ENCODE results near the gene CNST.
A peak's percentile ranks its signal among the peaks of the same experiment; 100 is the strongest.

The CNST gene, protein sequence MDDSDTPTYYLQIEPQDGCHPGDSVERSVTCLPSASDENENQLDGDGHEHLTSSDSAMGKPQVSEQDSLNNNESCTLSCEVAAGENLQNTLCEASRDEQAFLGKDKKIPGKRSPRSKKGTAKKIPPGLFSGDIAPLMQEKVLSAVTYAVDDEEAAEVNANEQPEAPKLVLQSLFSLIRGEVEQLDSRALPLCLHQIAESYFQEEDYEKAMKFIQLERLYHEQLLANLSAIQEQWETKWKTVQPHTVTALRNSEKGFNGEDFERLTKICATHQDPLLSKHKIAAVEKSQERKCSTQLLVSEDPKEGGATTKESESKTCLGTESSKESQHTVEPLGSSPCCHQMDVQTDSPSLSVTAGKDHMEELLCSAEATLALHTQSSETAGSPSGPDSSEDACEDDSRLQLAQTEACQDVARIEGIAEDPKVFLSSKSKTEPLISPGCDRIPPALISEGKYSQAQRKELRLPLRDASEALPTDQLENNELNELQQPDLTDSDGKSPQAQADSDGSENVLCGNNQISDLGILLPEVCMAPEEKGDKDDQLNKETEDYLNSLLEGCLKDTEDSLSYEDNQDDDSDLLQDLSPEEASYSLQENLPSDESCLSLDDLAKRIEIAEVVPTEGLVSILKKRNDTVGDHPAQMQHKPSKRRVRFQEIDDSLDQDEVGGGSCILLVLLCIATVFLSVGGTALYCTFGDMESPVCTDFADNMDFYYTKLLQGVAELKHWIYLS

DNA sequence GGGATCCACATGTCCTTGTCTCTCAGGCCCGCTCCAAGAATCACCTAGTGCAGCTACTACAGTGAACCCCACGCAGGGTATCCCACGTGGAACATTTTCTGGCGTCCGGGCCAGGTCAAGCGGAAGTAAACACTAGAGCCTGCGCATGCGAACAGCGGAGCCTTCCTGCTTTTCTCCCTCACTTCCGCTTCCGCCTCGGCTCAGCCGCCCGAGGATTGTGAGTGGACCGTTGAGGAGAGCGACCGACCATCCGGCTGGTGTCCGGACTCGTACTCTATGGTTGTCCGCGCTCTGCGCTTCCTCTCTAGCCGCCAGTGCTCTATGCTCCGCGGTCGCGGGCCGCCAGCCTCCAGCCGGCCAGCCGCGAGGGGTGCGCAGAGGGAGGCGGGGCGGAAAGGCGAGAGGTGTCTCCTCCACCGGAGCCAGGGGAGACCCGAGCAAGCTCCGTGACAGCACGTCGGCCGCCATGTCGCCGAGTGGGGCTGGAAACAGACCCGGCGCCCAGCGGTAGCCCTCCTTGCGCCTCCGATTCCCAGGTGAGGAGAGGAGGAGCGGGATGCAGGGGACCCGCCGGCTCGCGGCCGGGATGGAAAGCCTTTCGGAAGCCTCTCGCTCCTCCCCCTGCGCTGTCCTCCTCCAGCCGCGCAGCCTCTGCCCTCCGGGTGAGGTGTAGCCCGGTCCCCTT is at the start of gene CNST, which contains the start of gene TFB2M:
CNST (plus strand) TSS at position 329 of the 685 bp plus-strand sequence. CDS start 25,107 bp downstream, outside the sequence.
TFB2M (minus strand) TSS at position 134 of the 685 bp plus-strand sequence; CDS start at position 11, 123 bp downstream.
- in situ Hi-C loops (cut with HindIII; ENCODE audit: low pct_ligation_motif_present, low pct_unique_long_range_greater_than_20kb, low sequenced_read_pairs) = no loop called here
- DNase-seq = peak; percentile 99

DNA sequence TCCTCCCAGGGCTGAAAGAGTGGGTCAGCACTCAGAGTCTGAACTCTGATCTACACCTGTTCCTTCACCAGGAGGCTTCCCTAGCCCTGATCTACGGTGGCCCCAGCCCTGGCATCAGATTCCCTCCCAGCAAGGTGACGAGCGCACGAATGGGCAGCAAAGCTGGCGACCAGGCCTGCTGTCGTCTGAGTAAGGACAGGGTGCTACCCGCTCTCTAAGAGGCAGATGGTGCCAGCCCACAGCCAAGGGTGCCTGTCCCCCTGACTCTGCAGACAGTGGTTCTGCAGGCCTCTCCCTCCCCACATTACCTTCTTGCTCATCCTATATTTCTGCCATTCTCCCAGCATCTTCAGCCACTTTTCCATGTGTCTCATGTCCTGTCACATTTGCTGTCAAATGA is 48.9 kb upstream of the CNST start:
- no peak for DNase-seq
- in situ Hi-C loops (cut with HindIII; ENCODE audit: low pct_ligation_motif_present, low pct_unique_long_range_greater_than_20kb, low sequenced_read_pairs) = no loop called here

DNA sequence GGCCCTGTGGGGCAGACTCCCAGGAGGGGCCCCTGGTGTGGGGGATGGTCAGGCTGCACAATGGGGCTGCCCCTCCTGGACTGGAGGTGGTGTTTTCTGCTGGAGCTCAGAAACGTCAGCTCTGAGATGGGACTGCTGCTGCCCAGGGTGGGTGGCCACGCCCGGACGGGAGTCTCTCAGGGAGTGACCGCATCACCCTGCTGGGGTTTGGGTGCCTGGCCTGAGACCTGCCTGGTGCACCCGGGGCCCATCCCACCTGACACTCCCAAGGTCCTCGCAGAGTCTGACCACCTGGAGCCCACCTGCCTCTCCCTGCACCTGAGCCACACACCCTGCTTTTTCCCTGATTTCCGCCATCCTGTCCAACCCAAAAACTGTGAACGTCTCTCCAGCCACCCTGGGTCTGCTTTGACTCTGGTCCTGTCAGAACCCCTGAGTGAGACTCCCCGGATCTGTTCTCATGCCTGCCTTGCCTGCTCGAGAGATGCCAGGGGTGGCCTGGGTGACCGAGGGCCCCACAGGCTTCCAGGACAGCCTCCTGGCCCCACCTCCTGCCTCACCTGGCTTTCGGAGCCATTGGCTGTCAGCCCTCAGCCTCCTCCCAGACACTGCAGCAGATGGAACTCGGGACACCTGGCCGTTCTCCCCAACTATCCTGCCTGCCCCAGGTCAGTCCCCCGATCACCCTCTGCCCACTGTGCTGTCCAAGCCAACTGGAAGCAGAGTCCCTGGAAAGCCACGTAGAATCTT is 47.6 kb upstream of the CNST start:
- DNase-seq = no peak
- in situ Hi-C loops (cut with HindIII; ENCODE audit: low pct_ligation_motif_present, low pct_unique_long_range_greater_than_20kb, low sequenced_read_pairs) = no loop called here

DNA sequence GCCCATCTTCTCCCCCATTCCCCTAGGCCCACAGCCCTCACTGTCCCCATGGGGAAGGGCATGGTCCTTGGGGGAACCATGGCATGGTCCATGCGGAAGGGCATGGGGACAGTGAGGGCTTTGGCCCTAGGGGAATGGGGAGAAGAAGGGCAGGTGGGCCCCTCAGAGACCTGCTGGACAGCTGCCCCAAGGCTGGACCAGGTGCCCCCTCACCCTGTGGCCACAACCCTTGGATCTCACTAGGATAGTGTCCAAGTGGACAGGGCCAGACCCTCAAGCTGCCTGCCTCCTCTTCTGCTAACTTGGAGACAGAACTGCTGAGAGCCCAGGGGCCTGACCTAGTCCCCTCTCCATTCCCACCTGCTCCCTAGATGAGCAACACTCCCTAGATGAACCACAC is 46.7 kb upstream of the CNST start:
- DNase-seq = no peak
- in situ Hi-C loops (cut with HindIII; ENCODE audit: low pct_ligation_motif_present, low pct_unique_long_range_greater_than_20kb, low sequenced_read_pairs) = no loop called here

DNA sequence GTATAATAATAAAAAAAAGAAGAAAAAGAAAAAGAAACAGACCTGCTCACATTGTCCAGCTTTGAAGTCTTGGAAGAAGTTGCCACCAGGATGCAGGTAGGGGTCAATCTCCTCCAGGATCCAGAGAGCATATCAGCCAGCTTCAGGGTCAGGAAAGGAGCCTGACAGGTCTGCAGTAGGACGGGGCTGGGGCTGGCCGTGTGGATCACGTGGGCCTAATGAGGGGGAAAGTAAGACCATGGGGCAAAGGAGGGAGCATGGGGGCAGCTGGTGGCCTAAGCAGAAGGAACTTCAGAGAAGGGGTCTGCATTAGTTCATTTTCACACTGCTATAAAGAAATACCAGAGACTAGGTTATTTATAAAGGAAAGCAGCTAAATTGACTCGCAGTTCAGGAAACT is 39.9 kb upstream of the CNST start:
- in situ Hi-C loops (cut with HindIII; ENCODE audit: low pct_ligation_motif_present, low pct_unique_long_range_greater_than_20kb, low sequenced_read_pairs) = no loop called here
- DNase-seq = no peak

DNA sequence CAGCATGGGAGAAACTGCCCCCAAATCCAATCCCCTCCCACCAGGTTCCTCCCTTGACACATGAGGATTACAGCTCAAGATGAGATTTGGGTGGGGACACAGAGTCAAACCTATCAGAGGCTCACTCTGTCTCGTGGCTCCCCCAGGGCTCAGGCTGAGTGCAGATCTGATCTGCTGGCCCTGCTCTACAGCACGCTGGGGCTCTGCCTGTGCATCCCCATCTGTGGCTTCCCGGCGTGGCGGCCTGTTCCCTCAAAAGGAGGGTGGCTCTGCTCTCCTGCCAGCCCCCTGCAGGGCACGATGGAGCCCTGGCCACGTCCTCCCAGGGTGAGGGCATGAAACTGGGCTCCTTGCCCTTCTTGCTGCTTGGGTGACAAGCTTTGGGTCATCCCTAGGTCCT is 39.3 kb upstream of the CNST start:
- no peak for DNase-seq
- in situ Hi-C loops (cut with HindIII; ENCODE audit: low pct_ligation_motif_present, low pct_unique_long_range_greater_than_20kb, low sequenced_read_pairs) = no loop called here

DNA sequence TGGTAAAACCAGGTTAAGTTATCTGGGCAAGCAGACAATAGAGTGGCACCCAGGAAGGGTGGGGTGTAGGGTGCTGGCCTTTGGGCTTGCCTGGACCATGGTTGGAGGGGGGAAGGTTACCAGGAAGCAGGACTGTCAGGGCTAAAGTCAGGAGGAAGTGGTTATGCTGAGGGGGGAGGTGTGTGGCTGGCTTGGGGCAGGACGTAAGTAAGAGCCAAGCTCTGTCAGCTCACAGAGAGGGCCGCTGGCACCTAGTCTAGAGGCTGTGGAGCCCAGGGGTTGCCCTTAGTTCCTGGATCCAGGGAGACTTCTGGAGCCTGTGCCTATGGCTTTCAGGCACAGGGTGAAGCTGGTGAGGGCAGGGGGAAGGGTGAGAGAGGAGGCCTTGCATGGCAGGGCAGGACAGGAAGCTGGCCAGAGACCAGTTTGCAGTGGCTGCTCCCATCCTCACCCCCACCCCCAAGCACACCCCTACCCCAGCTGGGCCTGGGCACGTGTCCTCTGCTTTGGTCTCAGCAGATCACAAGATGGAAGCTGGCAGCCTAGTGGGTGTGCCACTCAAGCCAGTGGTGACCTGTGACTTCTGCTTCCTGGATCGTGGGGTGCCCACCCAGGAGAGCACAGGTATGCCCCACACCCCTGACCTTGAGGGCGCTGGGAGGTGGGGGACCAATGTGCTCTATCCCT is 38.7 kb upstream of the CNST start:
- in situ Hi-C loops (cut with HindIII; ENCODE audit: low pct_ligation_motif_present, low pct_unique_long_range_greater_than_20kb, low sequenced_read_pairs) = no loop called here
- DNase-seq = no peak

DNA sequence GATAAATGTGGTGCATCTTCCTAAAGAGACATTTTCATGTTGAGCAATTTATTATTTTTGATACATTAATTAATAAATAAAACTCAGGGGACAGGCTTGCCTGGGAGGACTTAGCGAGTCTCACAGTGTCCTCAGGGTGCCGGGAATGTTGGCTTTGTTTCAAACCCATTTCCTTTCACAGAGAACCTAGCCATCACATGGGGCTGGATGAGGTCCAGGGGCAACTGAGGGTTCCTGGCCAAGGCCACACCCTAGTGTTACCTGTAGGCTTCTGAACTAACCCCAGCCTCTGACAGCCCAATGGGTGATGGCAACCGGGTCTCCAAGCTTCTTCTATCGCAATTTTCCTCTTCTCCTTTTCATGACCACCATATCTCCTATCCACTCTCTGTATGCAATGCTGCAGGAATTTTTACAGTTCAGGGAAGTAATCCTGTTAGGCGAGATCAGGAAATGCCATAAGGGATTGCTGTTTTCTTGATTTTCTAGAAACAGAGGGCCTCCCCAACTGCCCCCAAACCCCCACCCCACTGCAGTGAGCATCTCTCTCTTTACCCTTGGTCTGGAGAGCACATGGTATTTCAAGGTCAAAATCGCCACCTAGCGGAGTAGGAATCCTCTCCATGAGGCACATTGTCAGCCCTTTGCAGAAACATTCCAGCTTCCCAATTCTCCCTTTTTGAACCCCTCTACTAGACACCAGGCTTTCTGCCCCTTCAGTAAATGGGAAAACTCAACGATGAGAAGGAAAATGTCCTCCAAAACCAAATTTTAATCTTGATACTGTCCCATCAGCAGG is 37.1 kb upstream of the CNST start:
- in situ Hi-C loops (cut with HindIII; ENCODE audit: low pct_ligation_motif_present, low pct_unique_long_range_greater_than_20kb, low sequenced_read_pairs) = no loop called here
- no peak for DNase-seq

DNA sequence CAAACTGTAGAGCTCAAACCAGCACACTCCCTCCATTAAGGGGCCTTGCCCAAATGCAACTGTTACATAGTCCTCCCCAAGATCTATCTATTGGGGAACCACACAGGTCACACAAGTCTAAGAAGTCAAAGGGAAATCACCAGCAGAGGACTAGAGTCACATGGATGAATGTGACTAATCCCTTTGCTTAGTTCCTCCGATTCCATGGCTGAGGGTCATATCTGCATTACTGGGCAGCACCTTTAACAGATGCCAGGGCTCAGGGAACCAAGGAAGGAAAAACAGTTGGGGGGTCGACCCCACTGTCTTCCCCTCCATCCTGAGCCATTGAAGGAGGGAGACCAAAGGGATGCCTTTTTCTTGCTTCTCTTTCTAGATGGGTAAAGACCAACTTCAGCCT is 35.8 kb upstream of the CNST start:
- in situ Hi-C loops (cut with HindIII; ENCODE audit: low pct_ligation_motif_present, low pct_unique_long_range_greater_than_20kb, low sequenced_read_pairs) = no loop called here
- no peak for DNase-seq

DNA sequence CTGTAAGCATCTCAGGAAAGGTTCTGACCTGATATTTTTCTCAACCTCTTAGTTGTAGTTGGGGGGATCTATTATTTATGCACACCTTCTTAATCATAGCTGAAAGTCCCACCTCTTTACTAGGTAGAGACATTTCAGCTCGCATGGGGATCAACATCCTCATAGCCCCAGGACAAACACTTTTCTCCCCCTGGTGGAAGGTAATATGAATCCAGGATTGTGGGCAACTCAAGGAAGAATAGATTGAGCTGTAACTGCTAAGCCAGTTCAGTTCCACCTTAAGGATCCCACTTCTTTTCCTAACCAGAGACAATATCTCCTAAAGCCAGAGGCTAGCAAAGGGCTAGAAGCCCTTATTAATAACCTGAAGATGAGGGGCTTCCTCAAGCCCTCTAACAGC is 33.7 kb upstream of the CNST start:
- in situ Hi-C loops (cut with HindIII; ENCODE audit: low pct_ligation_motif_present, low pct_unique_long_range_greater_than_20kb, low sequenced_read_pairs) = no loop called here
- DNase-seq = no peak

DNA sequence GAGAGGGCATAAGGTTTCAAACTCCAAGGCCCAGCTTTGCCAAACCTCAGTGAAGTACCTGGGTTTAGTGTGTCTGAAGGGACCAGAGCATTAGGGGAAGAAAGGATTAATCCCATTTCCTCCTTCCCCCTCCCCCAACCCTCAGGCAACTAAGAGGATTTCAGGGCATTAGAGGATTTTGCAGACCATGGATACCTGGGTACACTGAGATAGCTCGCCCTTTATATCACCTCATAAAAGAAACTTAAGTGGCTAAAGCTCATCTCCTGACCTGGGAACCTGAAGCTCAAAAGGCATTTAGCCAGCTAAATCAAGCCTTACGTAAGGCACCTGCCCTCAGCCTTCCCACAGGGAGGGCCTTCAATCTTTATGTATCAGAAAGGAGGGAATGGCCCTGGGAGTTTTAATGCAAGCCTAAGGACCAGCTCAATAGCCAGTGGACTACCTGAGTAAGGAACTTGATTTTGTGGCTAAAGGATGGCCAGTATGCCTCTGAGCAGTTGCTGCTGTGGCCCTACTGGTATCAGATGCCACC is 32.8 kb upstream of the CNST start:
- in situ Hi-C loops (cut with HindIII; ENCODE audit: low pct_ligation_motif_present, low pct_unique_long_range_greater_than_20kb, low sequenced_read_pairs) = no loop called here
- DNase-seq = no peak

DNA sequence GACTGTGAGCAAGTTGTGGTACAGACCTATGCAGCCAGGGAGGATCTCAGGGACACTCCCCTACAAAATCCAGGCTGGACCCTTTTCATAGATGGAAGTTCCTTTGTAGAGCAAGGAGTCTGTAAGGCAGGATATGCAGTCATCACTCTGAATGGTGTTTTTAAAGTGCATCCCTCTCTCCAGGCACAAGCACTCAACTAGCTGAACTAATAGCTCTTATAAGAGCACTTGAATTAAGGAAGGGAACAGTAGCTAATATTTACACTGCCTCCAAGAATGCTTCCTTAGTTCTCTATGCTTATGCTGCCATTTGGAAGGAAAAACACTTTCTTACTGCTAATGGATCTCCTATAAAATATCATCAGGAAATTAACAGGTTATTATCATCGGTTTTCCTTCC is 32.1 kb upstream of the CNST start:
- in situ Hi-C loops (cut with HindIII; ENCODE audit: low pct_ligation_motif_present, low pct_unique_long_range_greater_than_20kb, low sequenced_read_pairs) = no loop called here
- no peak for DNase-seq

DNA sequence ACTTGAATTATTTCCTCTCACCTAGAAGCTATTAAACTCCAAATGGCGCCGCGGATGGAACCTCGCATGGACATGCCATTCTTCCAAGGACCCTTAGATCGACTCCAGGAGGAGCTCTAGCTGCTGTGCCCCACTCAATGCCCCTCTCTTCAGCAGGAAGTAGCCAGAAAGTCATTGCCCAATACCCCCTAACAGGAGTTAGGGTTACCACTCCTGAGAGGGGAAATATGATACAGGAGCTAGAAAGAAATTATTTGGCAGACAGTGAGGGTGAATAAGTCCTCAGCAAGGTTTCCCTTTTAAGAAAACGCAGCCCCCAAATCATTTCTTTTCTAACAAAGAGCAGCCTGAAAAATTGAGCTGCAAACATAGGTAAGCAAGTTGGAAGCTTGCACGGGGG is 28.8 kb upstream of the CNST start:
- no peak for DNase-seq
- in situ Hi-C loops (cut with HindIII; ENCODE audit: low pct_ligation_motif_present, low pct_unique_long_range_greater_than_20kb, low sequenced_read_pairs) = no loop called here

DNA sequence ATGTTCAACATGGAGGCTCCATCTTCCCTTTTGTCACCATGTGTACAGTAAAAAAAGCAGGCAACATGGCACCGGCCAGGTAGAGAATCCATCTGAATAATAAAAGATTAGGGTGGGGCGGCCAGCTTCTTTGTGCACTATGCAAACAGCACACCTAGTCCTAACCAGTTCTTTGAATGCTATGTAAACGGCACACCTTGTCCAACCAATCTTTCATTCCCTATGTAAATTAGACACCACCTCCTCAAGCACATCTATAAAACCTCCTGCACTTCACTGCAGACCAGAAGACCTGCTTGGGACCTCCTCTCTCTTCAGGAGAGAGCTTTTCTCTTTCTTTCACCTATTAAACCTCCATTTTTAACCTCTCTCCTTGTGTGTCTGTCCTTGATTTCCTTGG is 28.4 kb upstream of the CNST start:
- DNase-seq = no peak

DNA sequence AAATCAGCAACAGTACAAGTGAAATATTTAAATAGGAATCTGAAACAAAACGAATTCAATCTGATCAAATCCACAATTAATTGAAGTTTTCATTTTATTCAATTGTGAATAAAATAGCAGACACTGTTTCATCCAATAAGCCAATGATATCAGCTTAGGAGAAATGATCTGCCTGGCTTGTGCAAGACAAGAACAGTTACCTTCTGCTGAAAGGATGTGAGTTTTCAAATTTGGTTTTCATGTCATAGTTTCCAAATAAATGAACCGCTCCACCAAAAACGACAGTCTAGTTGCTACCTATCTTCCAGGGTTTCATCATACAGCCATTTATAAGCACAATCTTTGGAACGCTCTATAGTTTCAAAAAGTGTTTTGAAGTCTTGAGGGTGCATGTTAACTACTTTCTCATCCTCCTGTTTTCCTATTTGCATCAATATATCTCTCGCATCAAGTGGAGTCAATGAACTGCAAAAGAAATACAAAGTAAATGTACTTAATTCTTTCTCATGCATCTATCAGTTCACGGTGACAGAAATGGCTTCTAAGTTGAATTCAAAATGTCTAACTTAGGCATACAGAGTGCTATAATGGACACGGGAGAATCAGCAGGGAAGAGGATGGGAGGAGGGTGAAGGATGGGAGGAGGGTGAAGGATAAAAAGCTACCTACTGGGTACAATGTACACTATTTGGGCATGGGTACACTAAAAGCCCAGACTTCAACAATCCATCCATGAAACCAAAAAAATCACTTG is 25.3 kb upstream of the CNST start:
- in situ Hi-C loops (cut with HindIII; ENCODE audit: low pct_ligation_motif_present, low pct_unique_long_range_greater_than_20kb, low sequenced_read_pairs) = no loop called here

More for the DNA sequence above, 28.4 kb upstream of the CNST start:
- in situ Hi-C loops (cut with HindIII; ENCODE audit: low pct_ligation_motif_present, low pct_unique_long_range_greater_than_20kb, low sequenced_read_pairs) = no loop called here

DNA sequence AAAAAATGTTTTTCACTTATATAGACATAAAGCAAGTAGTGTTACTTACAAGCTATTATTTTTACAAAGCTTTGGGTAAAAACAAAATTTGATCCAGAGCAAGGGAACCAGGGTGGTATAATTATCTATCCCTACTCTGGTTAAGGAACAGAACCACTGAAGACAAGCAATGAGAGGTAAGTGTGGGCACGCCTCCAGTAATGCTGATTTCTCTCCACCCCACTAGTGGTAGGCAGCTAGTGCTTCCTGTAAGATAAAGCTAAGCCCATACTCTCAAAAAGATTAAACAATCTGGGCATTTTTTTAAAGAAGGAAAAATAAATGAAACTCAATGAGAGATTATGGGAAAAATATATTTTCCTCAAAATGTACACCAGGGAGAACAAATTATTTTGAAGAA is 22.3 kb upstream of the CNST start:
- in situ Hi-C loops (cut with HindIII; ENCODE audit: low pct_ligation_motif_present, low pct_unique_long_range_greater_than_20kb, low sequenced_read_pairs) = no loop called here
- DNase-seq = no peak

More for the DNA sequence above, 25.3 kb upstream of the CNST start:
- no peak for DNase-seq

DNA sequence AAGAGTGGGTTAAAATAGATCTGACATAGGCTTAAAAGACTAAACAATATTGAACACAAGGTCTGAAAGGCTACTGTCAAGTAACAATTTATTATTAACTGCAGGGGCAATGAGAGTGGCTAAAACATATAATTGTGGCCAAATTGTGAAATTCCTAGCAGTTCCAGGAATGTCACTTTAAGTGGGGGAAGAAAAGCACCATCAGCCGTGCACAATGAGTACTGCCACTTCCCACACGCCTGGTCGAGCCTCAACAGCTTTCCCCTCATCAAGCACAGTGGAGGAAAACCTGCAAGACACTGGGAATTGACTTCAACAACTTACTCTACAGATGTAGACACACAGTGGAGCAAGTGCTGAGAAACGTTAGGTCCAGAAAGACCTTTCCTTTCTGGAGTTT is 16.6 kb upstream of the CNST start:
- in situ Hi-C loops (cut with HindIII; ENCODE audit: low pct_ligation_motif_present, low pct_unique_long_range_greater_than_20kb, low sequenced_read_pairs) = no loop called here
- no peak for DNase-seq

Data from ACHN (cell line).